Measurements from ENCODE around the gene SNX25. TPM values are rescaled to one million over a fixed set of nuclear protein-coding genes. Genes with fewer than 3 reads are reported as not detected.

The SNX25 gene
- total and polyA plus RNA-seq, 10 of the 15 experiments (the other 5 are each of a cell fraction or from before 2014, with no cell fraction given): 11.2 to 117 (median 62.8) TPM

GRCh38 chr4:185398618-185399017 is 189.2 kb downstream of the SNX25 start (continued):
- TF ChIP-seq ZNF687 (IDR thresholded peaks at IDR 0.05): 0 out of 2 replicates have a peak, but pooled peaks have one; percentile 13
- TF ChIP-seq NR2C1 (IDR thresholded peaks at IDR 0.05): no peak
- TF ChIP-seq GATAD2B (conservative IDR thresholded peaks at IDR 0.05; ENCODE audit: low read depth): no peak
- TF ChIP-seq YY1 (IDR thresholded peaks at IDR 0.05; ENCODE audit: low read depth, low read length): no peak
- no peak for TF ChIP-seq IRF4 (IDR thresholded peaks at IDR 0.05; ENCODE audit: low read depth, low read length)
- no peak for TF ChIP-seq NFYA (IDR thresholded peaks at IDR 0.05; ENCODE audit: borderline replicate concordance, low read depth, low read length)
- TF ChIP-seq ZNF592 (IDR thresholded peaks at IDR 0.05): no peak
- TF ChIP-seq HCFC1 (IDR thresholded peaks at IDR 0.05; ENCODE audit: low read length): no peak
- no peak for TF ChIP-seq GABPA (IDR thresholded peaks at IDR 0.05; ENCODE audit: low read depth)
- TF ChIP-seq MEF2B (IDR thresholded peaks at IDR 0.05; ENCODE audit: partially characterized antibody, poor library complexity, severe bottlenecking): peak; percentile 42
- TF ChIP-seq BCL11A (IDR thresholded peaks at IDR 0.05; ENCODE audit: low read depth, low read length): no peak
- TF ChIP-seq, protein P1, sequence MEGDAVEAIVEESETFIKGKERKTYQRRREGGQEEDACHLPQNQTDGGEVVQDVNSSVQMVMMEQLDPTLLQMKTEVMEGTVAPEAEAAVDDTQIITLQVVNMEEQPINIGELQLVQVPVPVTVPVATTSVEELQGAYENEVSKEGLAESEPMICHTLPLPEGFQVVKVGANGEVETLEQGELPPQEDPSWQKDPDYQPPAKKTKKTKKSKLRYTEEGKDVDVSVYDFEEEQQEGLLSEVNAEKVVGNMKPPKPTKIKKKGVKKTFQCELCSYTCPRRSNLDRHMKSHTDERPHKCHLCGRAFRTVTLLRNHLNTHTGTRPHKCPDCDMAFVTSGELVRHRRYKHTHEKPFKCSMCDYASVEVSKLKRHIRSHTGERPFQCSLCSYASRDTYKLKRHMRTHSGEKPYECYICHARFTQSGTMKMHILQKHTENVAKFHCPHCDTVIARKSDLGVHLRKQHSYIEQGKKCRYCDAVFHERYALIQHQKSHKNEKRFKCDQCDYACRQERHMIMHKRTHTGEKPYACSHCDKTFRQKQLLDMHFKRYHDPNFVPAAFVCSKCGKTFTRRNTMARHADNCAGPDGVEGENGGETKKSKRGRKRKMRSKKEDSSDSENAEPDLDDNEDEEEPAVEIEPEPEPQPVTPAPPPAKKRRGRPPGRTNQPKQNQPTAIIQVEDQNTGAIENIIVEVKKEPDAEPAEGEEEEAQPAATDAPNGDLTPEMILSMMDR (IDR thresholded peaks at IDR 0.05 in 2 of 3, conservative IDR thresholded peaks at IDR 0.05 in 1 of 3; ENCODE audit: control insufficient read depth in 2 of 3, extremely low read depth in 1 of 3, insufficient read depth in 1 of 3, low read depth in 3 of 3, low read length in 3 of 3): no peak
- TF ChIP-seq SP1 (IDR thresholded peaks at IDR 0.05; ENCODE audit: low read depth, low read length): no peak
- TF ChIP-seq, protein P2, sequence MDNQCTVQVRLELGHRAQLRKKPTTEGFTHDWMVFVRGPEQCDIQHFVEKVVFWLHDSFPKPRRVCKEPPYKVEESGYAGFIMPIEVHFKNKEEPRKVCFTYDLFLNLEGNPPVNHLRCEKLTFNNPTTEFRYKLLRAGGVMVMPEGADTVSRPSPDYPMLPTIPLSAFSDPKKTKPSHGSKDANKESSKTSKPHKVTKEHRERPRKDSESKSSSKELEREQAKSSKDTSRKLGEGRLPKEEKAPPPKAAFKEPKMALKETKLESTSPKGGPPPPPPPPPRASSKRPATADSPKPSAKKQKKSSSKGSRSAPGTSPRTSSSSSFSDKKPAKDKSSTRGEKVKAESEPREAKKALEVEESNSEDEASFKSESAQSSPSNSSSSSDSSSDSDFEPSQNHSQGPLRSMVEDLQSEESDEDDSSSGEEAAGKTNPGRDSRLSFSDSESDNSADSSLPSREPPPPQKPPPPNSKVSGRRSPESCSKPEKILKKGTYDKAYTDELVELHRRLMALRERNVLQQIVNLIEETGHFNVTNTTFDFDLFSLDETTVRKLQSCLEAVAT (IDR thresholded peaks at IDR 0.05): no peak
- TF ChIP-seq SREBF2 (IDR thresholded peaks at IDR 0.05; ENCODE audit: low read length): no peak
- no peak for TF ChIP-seq SMARCA5 (IDR thresholded peaks at IDR 0.05)
- no peak for TF ChIP-seq ZBED1 (IDR thresholded peaks at IDR 0.05; ENCODE audit: borderline replicate concordance)
- no peak for TF ChIP-seq BACH1 (IDR thresholded peaks at IDR 0.05; ENCODE audit: borderline replicate concordance)
- no peak for TF ChIP-seq EGR1 (IDR thresholded peaks at IDR 0.05; ENCODE audit: borderline replicate concordance in 1 of 2, low read depth in 2 of 2, low read length in 2 of 2)
- no peak for TF ChIP-seq RELA (IDR thresholded peaks at IDR 0.05; ENCODE audit: borderline replicate concordance, partially characterized antibody)
- no peak for TF ChIP-seq CREM (IDR thresholded peaks at IDR 0.05; ENCODE audit: low read depth)
